Esophagus muscularis mucosa (tissue), 4 donors: ENCODE measurements around the gene UTP4.

ENCODE experiments used
- CTCF ChIP-seq, 3 experiments: fragments of 200-600 bp in 2 of 3; fragments of 450-650 bp in 1 of 3; sonication (generic) in 2 of 3; IDR thresholded peaks; one replicate each; pipeline ENCODE4 v1.5.1; 2017 to 2019; ENCODE audit warnings: antibody characterized with exemption in 3 of 3, mild to moderate bottlenecking in 2 of 3, moderate library complexity in 1 of 3
- EP300 ChIP-seq: sonication (generic); formaldehyde crosslinking; IDR thresholded peaks from one replicate; pipeline ENCODE4 v1.6.1; 2017; ENCODE audit warnings: antibody characterized with exemption
- POLR2A ChIP-seq: fragments of 450-650 bp; IDR thresholded peaks from one replicate; pipeline ENCODE4 v1.6.1; 2017; ENCODE audit warnings: antibody characterized with exemption, moderate library complexity, mild to moderate bottlenecking, low read depth

GRCh38 chr16:69115837-69116236 is 16.6 kb upstream of the UTP4 start:
- TF ChIP-seq CTCF (IDR thresholded peaks at IDR 0.05) (no peak), POLR2A (no peak), EP300 (no peak)
